T-helper 17 cell (primary cell): ENCODE results near the gene GALNT2. TPM values are rescaled to one million over a fixed set of nuclear protein-coding genes. Genes with fewer than 3 reads are reported as not detected.

Source experiments
- ATAC-seq: fragments of 150-1000 bp; cut with Tn5 transposase; 2 replicates; pipeline ENCODE4 v1.10.0; 2021; ENCODE audit warnings: mild to moderate bottlenecking, moderate library complexity
- DNase-seq, 3 donors: peaks; one replicate each; pipeline versions ENCODE4 v3.0.0 to v3.0.0-alpha.2; 2020 to 2021
- H3K9me3 ChIP-seq: one replicate; pipeline ENCODE4 v1.7.0; 2013; ENCODE audit warnings: low read length, mild to moderate bottlenecking; ENCODE audit not compliant: control insufficient read depth, poor library complexity, severe bottlenecking
- H3K27ac Mint-ChIP-seq: one replicate; pipeline ENCODE4 v1.8.0; 2022; ENCODE audit warnings: mild to moderate bottlenecking, moderate library complexity, mixed read lengths
- H3K27me3 Mint-ChIP-seq: one replicate; pipeline ENCODE4 v1.8.0; 2022; ENCODE audit warnings: mixed read lengths
- H3K36me3 Mint-ChIP-seq: one replicate; pipeline ENCODE4 v1.8.0; 2022; ENCODE audit warnings: low read depth, mixed read lengths
- H3K4me1 Mint-ChIP-seq: one replicate; pipeline ENCODE4 v1.8.0; 2022; ENCODE audit warnings: mild to moderate bottlenecking, mixed read lengths
- H3K4me3 Mint-ChIP-seq: one replicate; pipeline ENCODE4 v1.8.0; 2022; ENCODE audit warnings: mild to moderate bottlenecking, moderate library complexity, mixed read lengths
- total RNA-seq, 4 donors: library from RNA in 2 of 4; stranded (reverse) in 2 of 4; gene quantifications; one replicate each; pipeline ENCODE4 v1.2.3 and lab custom pipeline; 2022 to 2026

The GALNT2 gene
- total RNA-seq, 2 donors from 2014 or later, result 16.6 to 19.8 TPM

- DNase-seq, result no peak
- Mint-ChIP-seq H3K4me1 (peaks cover 19% of the 10 kb centered on the region), H3K36me3 (no peaks in the 10 kb centered on the region), H3K4me3 (no peak overlapping the region), H3K27me3 (no peaks in the 10 kb centered on the region), H3K27ac (no peak overlapping the region)
- peak; percentile 57 for ATAC-seq
- H3K9me3 ChIP-seq, result no peaks in the 10 kb centered on the region
These were observed 82.9 kb downstream of the GALNT2 start for GRCh38 chr1:230149751-230150584.

- H3K27ac Mint-ChIP-seq, result no peak overlapping the region
- ATAC-seq, result no peak
- no peaks in the 10 kb centered on the region for H3K27me3 Mint-ChIP-seq
- H3K9me3 ChIP-seq, result no peaks in the 10 kb centered on the region
- no peaks in the 10 kb centered on the region for H3K36me3 Mint-ChIP-seq
- H3K4me3 Mint-ChIP-seq, result no peak overlapping the region
- DNase-seq, result no peak
- H3K4me1 Mint-ChIP-seq, result peaks cover 25% of the 10 kb centered on the region
These were observed 83.6 kb downstream of the GALNT2 start for GRCh38 chr1:230150615-230151014.

- no peak overlapping the region for H3K27ac Mint-ChIP-seq
- ATAC-seq, result no peak
- H3K27me3 Mint-ChIP-seq, result no peaks in the 10 kb centered on the region
- H3K36me3 Mint-ChIP-seq, result no peaks in the 10 kb centered on the region
- H3K9me3 ChIP-seq, result no peaks in the 10 kb centered on the region
- DNase-seq, result no peak
- no peak overlapping the region for H3K4me3 Mint-ChIP-seq
- peaks cover 23% of the 10 kb centered on the region for H3K4me1 Mint-ChIP-seq
These were observed 85.0 kb downstream of the GALNT2 start for GRCh38 chr1:230151924-230152468.

DNA sequence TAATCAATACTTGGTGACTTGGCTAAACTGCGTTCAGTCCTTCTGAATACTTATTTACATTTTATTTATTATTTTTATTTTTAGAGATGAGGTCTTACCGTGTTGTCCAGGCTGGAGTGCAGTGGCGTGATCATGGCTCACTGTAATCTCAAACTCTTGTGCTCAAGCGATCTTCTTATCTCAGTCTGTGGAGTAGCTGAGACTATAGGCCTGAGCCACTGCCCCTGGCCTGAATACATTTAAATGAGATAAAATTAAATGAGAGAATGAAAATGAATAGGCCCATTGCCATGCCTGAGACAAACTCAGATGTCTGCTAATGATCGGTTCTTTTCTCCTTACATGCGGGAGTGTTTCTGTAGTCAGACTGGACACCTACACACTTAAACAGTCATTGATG, 86.0 kb downstream of the GALNT2 start:
- Mint-ChIP-seq H3K27me3 (no peaks in the 10 kb centered on the region), H3K4me3 (no peak overlapping the region), H3K4me1 (peaks cover 29% of the 10 kb centered on the region), H3K27ac (no peak overlapping the region), H3K36me3 (no peaks in the 10 kb centered on the region)
- DNase-seq (no peak), ATAC-seq (no peak)
- no peaks in the 10 kb centered on the region for H3K9me3 ChIP-seq

DNA sequence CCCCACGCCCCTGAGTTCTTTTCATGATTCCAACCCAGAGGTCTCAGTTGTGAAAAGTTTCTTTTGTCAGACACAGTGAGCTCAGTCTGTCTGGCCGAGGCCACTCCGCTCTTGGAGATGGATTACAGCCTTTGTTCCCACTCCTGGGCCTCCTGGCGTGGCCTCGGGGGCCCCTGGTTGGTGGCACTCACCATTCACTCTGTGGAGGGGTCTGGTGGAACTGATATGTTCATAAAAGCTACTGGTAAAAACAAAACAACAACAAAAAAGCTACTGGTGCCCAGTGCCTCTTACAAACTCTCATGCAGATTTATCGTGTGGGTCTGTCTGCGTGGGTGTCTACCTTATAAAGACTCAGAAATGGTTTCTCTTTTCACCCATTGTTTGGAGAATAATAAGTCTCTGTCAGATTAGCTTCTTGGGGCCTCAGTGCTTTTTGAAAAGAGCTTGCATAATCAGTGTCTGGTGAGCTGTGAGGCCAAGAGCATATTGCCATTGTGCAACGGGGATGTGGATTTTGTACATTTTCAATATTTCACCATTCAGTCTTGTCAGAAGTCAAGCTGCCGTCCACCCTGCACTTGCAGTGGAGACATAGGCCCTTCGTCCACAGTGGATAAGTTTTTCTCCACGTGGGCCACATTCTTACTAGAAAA, 86.7 kb downstream of the GALNT2 start:
- Mint-ChIP-seq H3K27ac (peak overlapping the region; percentile 1), H3K4me3 (no peak overlapping the region), H3K4me1 (peaks cover 30% of the 10 kb centered on the region), H3K36me3 (no peaks in the 10 kb centered on the region), H3K27me3 (no peaks in the 10 kb centered on the region)
- DNase-seq, result no peak
- H3K9me3 ChIP-seq, result no peaks in the 10 kb centered on the region
- no peak for ATAC-seq

DNA sequence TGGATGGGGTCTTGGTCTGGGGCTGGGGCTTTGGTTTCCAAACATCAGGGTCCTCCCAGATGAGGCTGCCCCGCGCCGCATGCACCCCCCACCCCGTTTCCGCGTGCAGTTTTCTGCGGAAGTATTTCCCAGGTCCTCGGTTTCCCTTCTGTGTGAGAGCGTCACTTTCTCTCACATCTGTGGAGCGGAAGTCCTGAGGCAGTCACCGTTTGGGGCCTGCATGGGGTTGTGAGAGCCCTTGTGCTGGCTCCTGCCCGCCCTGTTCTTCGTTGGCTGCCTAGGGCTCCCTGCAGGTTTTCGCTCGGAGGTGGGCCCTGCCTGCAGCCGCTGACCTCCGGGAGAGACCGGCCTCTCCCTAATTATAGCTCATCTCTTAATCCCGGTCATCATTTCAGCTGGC, 88.0 kb downstream of the GALNT2 start:
- no peaks in the 10 kb centered on the region for H3K27me3 Mint-ChIP-seq
- ATAC-seq (no peak), DNase-seq (no peak)
- peaks cover 29% of the 10 kb centered on the region for H3K4me1 Mint-ChIP-seq
- H3K9me3 ChIP-seq, result no peaks in the 10 kb centered on the region
- H3K4me3 Mint-ChIP-seq, result no peak overlapping the region
- H3K36me3 Mint-ChIP-seq, result no peaks in the 10 kb centered on the region
- no peak overlapping the region for H3K27ac Mint-ChIP-seq

GRCh38 chr1:230156068-230156467, 89.0 kb downstream of the GALNT2 start:
- Mint-ChIP-seq H3K27me3 (no peaks in the 10 kb centered on the region), H3K4me3 (no peak overlapping the region), H3K4me1 (peaks cover 32% of the 10 kb centered on the region), H3K27ac (no peak overlapping the region), H3K36me3 (no peaks in the 10 kb centered on the region)
- no peaks in the 10 kb centered on the region for H3K9me3 ChIP-seq
- DNase-seq (no peak), ATAC-seq (no peak)

DNA sequence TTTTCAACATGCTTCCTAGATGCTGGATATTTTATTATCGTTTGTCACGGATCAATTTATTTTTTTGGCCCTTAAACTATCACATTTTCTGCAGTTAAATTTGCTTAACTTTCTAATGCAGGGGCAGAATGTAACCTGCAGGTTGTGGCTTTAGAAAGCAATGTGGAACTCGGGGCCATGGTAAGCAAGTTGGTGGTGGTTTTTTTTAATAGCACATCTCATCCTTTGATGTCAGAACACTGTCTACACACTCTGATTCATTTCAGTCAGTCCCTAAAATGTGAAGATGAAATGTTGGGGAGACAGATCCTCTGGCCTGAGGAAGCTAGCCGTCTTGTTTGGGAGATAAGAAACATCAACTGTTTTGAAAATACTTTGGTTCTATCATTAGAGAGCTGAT, 89.5 kb downstream of the GALNT2 start:
- H3K36me3 Mint-ChIP-seq, result no peaks in the 10 kb centered on the region
- ATAC-seq (no peak), DNase-seq (no peak)
- H3K27me3 Mint-ChIP-seq, result no peaks in the 10 kb centered on the region
- H3K9me3 ChIP-seq, result no peaks in the 10 kb centered on the region
- no peak overlapping the region for H3K4me3 Mint-ChIP-seq
- no peak overlapping the region for H3K27ac Mint-ChIP-seq
- peaks cover 36% of the 10 kb centered on the region for H3K4me1 Mint-ChIP-seq

DNA sequence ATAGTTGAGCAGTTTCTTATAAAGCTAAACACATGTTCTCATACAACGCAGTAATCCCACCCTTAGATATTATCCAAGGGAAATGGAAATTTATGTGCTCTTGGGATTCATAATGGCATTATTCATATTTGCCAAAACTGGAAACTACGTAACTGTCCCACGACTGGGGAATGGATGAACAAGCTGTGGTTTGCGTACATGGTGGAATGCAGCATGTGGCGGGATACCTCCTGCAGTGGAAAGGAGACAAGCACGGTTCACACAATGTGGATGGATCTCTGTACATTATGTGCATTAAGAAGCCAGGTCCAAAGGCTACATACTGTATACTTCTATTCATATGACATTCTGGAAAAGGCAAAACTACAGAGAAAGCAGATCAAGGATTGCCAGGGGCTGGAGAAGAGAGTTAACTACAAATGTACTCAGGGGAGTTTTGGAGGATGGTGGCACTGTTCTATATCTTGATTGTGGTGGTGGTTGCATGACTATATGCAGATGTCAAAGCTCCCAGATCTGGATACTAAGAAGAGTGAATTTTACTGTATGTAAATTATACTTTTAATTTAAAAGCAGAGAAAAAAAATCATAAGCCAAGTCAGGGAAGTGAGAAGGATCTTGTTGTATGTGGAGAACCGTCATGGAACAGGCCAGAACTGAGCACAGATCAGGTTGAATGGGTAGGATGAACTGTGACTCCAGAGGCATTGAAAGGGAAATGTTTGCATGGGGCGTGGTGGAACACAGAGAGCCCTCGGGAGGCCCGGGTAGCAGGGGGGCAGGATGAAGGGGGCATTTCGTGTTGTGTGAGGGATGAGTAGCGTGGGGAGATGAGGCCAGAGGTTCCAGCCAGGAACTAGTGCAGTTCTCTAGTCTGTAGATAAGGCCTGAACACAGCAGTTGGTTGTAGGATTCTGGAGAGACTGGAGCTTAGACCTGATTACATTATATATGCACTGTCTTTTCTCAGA, 90.7 kb downstream of the GALNT2 start:
- Mint-ChIP-seq H3K4me1 (peaks cover 38% of the 10 kb centered on the region), H3K36me3 (no peaks in the 10 kb centered on the region), H3K27ac (peak overlapping the region; percentile 60), H3K4me3 (no peak overlapping the region), H3K27me3 (no peaks in the 10 kb centered on the region)
- H3K9me3 ChIP-seq, result no peaks in the 10 kb centered on the region
- ATAC-seq, result no peak
- DNase-seq, result no peak

DNA sequence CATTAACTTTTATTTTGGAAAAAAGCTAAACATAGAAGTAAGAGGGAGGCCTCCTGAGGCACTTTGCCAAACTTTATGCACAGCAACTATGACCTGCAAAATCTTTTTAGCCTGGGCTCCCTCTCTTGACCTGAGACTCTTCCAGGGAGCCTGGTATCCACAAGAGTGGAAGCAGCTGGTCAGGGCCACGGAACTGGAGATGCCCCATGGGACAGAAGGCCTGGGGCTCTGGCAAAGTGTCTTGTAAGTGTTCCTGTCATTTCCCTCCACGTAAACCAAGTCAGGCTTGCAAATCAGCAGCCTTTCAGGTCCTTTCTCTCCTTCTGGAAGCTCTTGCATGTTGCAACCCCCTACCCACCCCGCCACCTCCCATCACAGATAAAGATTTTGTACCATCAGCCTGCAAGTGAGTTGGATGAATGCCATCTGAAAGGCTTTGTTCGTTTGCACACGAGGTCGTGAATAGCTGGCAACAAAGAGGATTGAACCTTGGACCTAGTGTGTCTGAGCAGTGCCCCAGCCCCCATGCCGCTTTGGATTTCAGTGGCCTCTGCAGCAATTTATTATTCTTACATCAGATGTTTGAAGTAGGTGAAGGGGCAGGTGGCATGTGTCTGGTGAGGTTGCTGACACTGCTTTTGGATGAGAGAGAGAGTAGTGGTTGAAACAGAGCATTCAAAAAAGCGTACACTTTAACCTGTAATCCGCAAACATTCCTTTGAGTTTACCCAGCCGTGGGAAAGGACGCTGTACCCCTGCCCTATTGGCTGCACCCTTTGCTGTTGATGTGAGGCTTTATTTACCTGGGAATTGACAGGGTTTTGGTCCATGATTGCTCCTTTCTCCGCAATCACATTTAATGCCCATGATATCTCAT, 91.6 kb downstream of the GALNT2 start:
- Mint-ChIP-seq H3K4me3 (no peak overlapping the region), H3K27ac (no peak overlapping the region), H3K36me3 (no peaks in the 10 kb centered on the region), H3K4me1 (peaks cover 38% of the 10 kb centered on the region), H3K27me3 (no peaks in the 10 kb centered on the region)
- DNase-seq (no peak), ATAC-seq (no peak)
- H3K9me3 ChIP-seq, result no peaks in the 10 kb centered on the region

DNA sequence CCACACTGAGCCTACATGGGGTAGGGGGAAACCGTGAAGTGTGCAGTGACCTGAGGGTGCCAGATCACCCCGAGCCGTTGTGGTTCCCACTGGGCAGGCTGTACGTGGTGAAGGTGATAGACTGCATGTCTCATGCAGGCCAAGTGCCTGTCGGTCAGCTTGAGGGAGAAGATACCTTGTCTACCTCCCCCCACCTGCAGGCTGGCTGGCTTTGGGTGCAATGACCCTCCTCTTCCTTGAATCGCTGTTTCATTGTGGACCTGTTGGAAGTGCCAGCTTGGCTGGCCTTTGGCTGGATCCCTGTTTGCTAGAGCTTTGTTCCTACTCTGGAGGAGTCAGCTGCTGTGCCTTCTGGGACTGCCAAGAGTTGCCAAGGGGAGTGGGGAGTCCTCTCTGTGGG, 92.5 kb downstream of the GALNT2 start:
- no peak overlapping the region for H3K27ac Mint-ChIP-seq
- no peaks in the 10 kb centered on the region for H3K27me3 Mint-ChIP-seq
- ATAC-seq (no peak), DNase-seq (no peak)
- H3K4me3 Mint-ChIP-seq, result no peak overlapping the region
- peaks cover 35% of the 10 kb centered on the region for H3K4me1 Mint-ChIP-seq
- H3K9me3 ChIP-seq, result no peaks in the 10 kb centered on the region
- H3K36me3 Mint-ChIP-seq, result no peaks in the 10 kb centered on the region
